ENCODE data around the gene ENPP3.

ENPP3 gene

DNA sequence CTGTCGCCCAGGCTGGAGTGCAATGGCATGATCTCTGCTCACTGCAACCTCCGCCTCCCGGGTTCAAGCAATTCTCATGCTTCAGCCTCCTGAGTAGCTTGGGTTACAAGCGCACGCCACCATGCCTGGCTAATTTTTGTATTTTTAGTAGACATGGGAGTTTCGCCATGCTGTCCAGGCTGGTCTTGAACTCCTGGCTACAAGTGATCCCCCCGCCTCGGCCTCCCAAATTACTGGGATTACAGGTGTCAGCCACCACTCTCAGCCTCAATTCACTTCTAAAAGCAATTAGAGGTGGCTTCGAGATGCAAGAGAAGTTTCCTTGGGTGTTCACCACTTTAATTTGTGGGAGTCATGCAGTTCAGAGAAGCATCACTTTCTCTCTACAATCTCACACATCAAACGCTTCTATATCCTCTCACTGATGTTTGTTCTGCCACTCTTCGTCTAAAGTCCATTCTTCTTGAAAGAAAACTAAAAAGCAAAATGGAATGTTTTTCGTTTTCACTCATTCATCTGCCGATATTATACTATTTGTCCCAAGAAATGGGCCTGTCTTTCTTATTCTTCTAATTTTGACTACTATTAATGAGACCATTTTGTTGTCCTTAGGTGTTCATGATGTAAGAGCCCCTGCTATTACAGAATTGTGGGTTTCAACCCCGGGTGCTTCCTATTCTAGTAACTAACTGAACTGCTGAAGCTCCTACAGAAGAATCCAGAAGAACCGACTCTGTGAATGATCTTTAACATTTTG lies 132.5 kb downstream of the ENPP3 start:
- no peak overlapping the region for H3K4me3 ChIP-seq (ENCODE audit: low read length)
- TF ChIP-seq, protein P1, sequence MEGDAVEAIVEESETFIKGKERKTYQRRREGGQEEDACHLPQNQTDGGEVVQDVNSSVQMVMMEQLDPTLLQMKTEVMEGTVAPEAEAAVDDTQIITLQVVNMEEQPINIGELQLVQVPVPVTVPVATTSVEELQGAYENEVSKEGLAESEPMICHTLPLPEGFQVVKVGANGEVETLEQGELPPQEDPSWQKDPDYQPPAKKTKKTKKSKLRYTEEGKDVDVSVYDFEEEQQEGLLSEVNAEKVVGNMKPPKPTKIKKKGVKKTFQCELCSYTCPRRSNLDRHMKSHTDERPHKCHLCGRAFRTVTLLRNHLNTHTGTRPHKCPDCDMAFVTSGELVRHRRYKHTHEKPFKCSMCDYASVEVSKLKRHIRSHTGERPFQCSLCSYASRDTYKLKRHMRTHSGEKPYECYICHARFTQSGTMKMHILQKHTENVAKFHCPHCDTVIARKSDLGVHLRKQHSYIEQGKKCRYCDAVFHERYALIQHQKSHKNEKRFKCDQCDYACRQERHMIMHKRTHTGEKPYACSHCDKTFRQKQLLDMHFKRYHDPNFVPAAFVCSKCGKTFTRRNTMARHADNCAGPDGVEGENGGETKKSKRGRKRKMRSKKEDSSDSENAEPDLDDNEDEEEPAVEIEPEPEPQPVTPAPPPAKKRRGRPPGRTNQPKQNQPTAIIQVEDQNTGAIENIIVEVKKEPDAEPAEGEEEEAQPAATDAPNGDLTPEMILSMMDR (IDR thresholded peaks at IDR 0.05; ENCODE audit: insufficient read depth, low read depth, low read length, missing control alignments), result no peak
- no peak for DNase-seq (ENCODE audit: low read depth)

DNA sequence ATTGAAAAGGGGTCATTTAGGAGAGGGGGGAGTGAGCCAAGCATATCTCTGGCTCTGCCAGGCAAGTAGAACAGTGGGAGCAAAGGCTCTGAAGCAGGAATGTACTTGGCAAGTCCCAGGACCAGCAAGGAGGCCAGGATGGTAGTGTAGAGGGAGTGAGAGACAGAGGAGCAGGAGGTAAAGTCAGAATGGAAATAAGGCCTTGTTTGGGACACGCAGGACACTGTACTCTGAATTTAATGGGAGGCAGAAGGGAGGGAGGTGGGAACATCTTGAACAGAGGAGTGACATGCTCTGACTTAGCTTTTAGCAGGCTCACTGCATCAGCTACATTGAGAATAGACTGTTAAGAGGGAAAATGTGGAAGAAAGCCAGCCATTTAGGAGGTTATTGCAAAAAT lies 133.7 kb downstream of the ENPP3 start:
- no peak for DNase-seq (ENCODE audit: low read depth)
- TF ChIP-seq, protein P1 (IDR thresholded peaks at IDR 0.05; ENCODE audit: insufficient read depth, low read depth, low read length, missing control alignments), result no peak
- H3K4me3 ChIP-seq (ENCODE audit: low read length), result no peak overlapping the region

DNA sequence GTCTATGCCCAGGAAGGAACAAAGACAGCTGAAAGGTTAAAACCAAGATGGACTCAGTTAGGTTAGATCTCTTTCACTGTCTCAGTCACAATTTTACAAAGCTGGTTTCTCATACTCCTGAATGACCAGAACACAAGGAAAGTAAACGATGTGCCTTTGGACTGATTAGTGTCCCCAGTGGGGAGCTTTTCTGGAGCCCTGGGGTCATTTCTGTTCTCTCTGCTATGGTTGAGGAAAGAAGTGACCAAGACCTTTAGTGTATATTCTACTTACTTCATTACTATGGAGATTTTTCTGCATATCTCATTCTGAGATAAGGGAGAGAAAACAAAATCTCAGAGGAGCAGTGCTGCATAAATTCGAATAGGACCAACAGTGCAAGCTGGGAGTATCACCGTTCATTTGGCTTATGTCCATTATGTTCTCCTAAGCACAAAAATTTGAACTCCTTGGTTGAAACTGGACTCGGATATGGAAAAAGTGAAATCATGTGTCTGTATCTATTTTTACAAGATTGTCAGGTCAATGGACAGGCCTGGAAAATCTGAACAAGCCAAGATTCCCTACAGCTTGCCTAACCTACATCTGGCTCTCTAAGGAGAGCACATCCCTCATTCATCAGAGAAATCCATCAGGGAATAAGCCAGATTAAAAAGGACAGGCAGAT lies 136.3 kb downstream of the ENPP3 start:
- TF ChIP-seq, protein P1 (IDR thresholded peaks at IDR 0.05; ENCODE audit: insufficient read depth, low read depth, low read length, missing control alignments), result no peak
- DNase-seq (ENCODE audit: low read depth), result no peak

DNA sequence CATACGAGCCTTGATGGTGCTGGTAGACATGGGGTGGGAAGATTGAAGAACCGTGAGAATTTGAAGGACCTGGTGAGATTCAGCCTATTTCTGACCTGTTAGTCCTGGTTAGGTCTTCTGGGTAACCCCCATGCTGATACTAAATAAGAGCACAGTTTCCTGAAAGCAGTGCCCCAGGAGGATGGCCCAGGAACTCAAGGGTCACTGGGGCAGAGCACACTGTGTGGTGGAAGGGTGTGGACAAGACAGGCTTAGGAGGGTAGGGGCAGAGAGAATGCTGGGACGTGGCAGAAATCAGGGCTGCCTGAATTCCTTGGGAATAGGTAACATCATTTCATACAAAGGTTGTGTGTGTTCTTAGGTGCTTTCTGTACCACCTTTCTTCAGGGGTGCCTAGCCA lies 138.8 kb downstream of the ENPP3 start:
- no peak overlapping the region for H3K4me3 ChIP-seq (ENCODE audit: low read length)
- TF ChIP-seq, protein P1 (IDR thresholded peaks at IDR 0.05; ENCODE audit: insufficient read depth, low read depth, low read length, missing control alignments), result no peak
- no peak for DNase-seq (ENCODE audit: low read depth)

More for the DNA sequence above, 136.3 kb downstream of the ENPP3 start:
- H3K4me3 ChIP-seq (ENCODE audit: low read length), result no peak overlapping the region

DNA sequence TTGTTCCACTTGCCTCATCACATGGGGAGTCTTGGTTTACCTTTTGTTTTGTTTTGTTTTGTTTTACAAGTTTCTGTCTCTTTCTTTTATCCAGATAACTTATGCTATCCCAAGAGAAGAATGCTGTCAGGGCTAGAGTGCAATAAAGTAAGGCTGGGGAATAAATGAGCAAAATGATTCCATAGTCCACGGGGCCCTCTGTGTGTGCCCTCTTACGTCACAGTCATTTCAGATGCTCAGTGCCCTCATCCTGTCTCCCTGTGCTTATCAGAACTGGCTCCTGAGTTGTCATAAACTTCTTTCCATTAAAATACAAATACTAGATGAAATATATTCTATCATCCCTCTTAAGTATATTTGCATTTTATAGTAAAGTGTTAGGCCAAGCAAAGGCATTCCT lies 139.9 kb downstream of the ENPP3 start:
- TF ChIP-seq, protein P1 (IDR thresholded peaks at IDR 0.05; ENCODE audit: insufficient read depth, low read depth, low read length, missing control alignments), result no peak
- no peak overlapping the region for H3K4me3 ChIP-seq (ENCODE audit: low read length)
- DNase-seq (ENCODE audit: low read depth), result no peak

DNA sequence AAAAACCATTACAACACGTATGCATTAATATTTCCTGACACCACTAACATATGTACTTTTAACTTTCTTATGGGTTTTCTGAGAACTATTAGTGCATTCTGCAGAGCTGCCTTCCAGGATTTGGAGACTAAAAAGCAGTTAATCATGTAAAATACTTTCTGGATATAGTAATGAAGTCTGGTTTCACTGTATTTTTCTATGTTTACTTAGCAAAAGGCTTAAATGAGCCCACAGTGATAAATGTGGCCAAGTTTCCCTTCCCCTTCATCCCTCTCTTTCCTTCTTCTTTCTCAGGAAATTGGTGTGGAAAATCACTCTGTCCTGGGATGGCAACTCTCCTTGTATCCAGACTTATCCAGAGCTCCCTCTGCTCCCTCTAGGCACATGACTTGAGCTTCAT lies 141.1 kb downstream of the ENPP3 start:
- no peak for DNase-seq (ENCODE audit: low read depth)
- TF ChIP-seq, protein P1 (IDR thresholded peaks at IDR 0.05; ENCODE audit: insufficient read depth, low read depth, low read length, missing control alignments), result no peak
- H3K4me3 ChIP-seq (ENCODE audit: low read length), result no peak overlapping the region

Measured in epithelial cell of esophagus (primary cell).